H9 (cell line): Measurements from ENCODE around the gene PDZD4. TPM values are rescaled to one million over a fixed set of nuclear protein-coding genes. Genes with fewer than 3 reads are reported as not detected.

Source experiments
- DNase-seq: peaks from one replicate; pipeline ENCODE4 v3.0.0-alpha.2; 2017
- H2AFZ ChIP-seq: one replicate; pipeline ENCODE4 v1.6.1; 2013; ENCODE audit warnings: mild to moderate bottlenecking, low read length, control low read depth, moderate library complexity
- H2AK5ac ChIP-seq: 2 replicates; pipeline ENCODE4 v1.6.1; 2013; ENCODE audit warnings: low read length, control low read depth, mixed read lengths; ENCODE audit not compliant: insufficient read length
- H2BK120ac ChIP-seq: one replicate; pipeline ENCODE4 v1.6.1; 2013; ENCODE audit warnings: low read depth, mild to moderate bottlenecking, low read length, control low read depth, inconsistent platforms; ENCODE audit not compliant: poor library complexity, severe bottlenecking
- H2BK12ac ChIP-seq: 2 replicates; pipeline ENCODE4 v1.6.1; 2013; ENCODE audit warnings: low read length, control low read depth, mixed read lengths, low read depth; ENCODE audit not compliant: insufficient read length
- H2BK15ac ChIP-seq: 2 replicates; pipeline ENCODE4 v1.6.1; 2013; ENCODE audit warnings: low read depth, low read length, control low read depth
- H2BK20ac ChIP-seq: one replicate; pipeline ENCODE4 v1.6.1; 2013; ENCODE audit warnings: low read depth, mild to moderate bottlenecking, low read length, control low read depth, inconsistent platforms; ENCODE audit not compliant: poor library complexity, severe bottlenecking
- H2BK5ac ChIP-seq: 2 replicates; pipeline ENCODE4 v1.6.1; 2013; ENCODE audit warnings: low read length, control low read depth, mixed read lengths; ENCODE audit not compliant: insufficient read length
- H3K14ac ChIP-seq: 2 replicates; pipeline ENCODE4 v1.6.1; 2013; ENCODE audit warnings: low read length, control low read depth; ENCODE audit not compliant: insufficient read depth
- H3K18ac ChIP-seq: 2 replicates; pipeline ENCODE4 v1.6.1; 2013; ENCODE audit warnings: low read depth, mild to moderate bottlenecking, mixed read lengths, low read length, control low read depth; ENCODE audit not compliant: insufficient read length
- H3K23ac ChIP-seq: 2 replicates; pipeline ENCODE4 v1.6.1; 2013; ENCODE audit warnings: low read length, control low read depth, mixed read lengths, low read depth; ENCODE audit not compliant: insufficient read length
- H3K23me2 ChIP-seq: 2 replicates; pipeline ENCODE4 v1.6.1; 2013; ENCODE audit warnings: low read depth, mild to moderate bottlenecking, mixed read lengths, low read length, control low read depth; ENCODE audit not compliant: insufficient read length, poor library complexity, severe bottlenecking
- H3K27ac ChIP-seq: 2 replicates; pipeline ENCODE4 v1.5.1; 2013; ENCODE audit warnings: low read length, control low read depth, mixed read lengths, low read depth; ENCODE audit not compliant: insufficient read length
- H3K27me3 ChIP-seq: 2 replicates; pipeline ENCODE4 v1.6.1; 2013; ENCODE audit warnings: low read length, control low read depth, inconsistent platforms; ENCODE audit not compliant: insufficient read depth
- H3K4ac ChIP-seq: 2 replicates; pipeline ENCODE4 v1.6.1; 2013; ENCODE audit warnings: low read depth, mild to moderate bottlenecking, control low read depth, inconsistent platforms, low read length, moderate library complexity
- H3K4me1 ChIP-seq: 2 replicates; pipeline ENCODE4 v1.6.1; 2013; ENCODE audit warnings: low read length, control low read depth, inconsistent platforms; ENCODE audit not compliant: insufficient read depth
- H3K4me2 ChIP-seq: 2 replicates; pipeline ENCODE4 v1.6.1; 2013; ENCODE audit warnings: low read length, control low read depth, mixed read lengths; ENCODE audit not compliant: insufficient read length, insufficient read depth
- H3K56ac ChIP-seq: 2 replicates; pipeline ENCODE4 v1.6.1; 2013; ENCODE audit warnings: low read depth, mild to moderate bottlenecking, mixed read lengths, low read length, control low read depth; ENCODE audit not compliant: insufficient read length
- H3K79me1 ChIP-seq: 2 replicates; pipeline ENCODE4 v1.6.1; 2013; ENCODE audit warnings: low read depth, mild to moderate bottlenecking, moderate library complexity, low read length, control low read depth, inconsistent platforms; ENCODE audit not compliant: insufficient read depth, poor library complexity, severe bottlenecking
- H3K79me2 ChIP-seq: 2 replicates; pipeline ENCODE4 v1.6.1; 2013; ENCODE audit warnings: low read length, control low read depth, inconsistent platforms; ENCODE audit not compliant: insufficient read depth
- H3K9ac ChIP-seq: 2 replicates; pipeline ENCODE4 v1.6.1; 2013; ENCODE audit warnings: low read length, control low read depth, mixed read lengths; ENCODE audit not compliant: insufficient read length; ENCODE audit errors: extremely low read depth
- H3K9me3 ChIP-seq: one replicate; pipeline ENCODE4 v1.6.1; 2013; ENCODE audit warnings: low read depth, low read length, inconsistent platforms; ENCODE audit not compliant: control insufficient read depth
- H3T11ph ChIP-seq: one replicate; pipeline ENCODE4 v1.6.1; 2013; ENCODE audit warnings: mild to moderate bottlenecking, low read length, control low read depth, inconsistent platforms
- H4K20me1 ChIP-seq: one replicate; pipeline ENCODE4 v1.6.1; 2013; ENCODE audit not compliant: control insufficient read depth, insufficient read length, insufficient read depth
- H4K5ac ChIP-seq: 2 replicates; pipeline ENCODE4 v1.6.1; 2013; ENCODE audit warnings: low read depth, mild to moderate bottlenecking, mixed read lengths, low read length, control low read depth; ENCODE audit not compliant: insufficient read length
- H4K8ac ChIP-seq: replicated peaks from 2 replicates; pipeline ENCODE4 v1.6.1; 2013; ENCODE audit warnings: low read length, control low read depth, mixed read lengths, low read depth; ENCODE audit not compliant: insufficient read length
- H4K91ac ChIP-seq: 2 replicates; pipeline ENCODE4 v1.6.1; 2013; ENCODE audit warnings: low read depth, mild to moderate bottlenecking, moderate library complexity, mixed read lengths, low read length, control low read depth; ENCODE audit not compliant: insufficient read length
- H3K27ac Mint-ChIP-seq, 3 experiments: 2 replicates in 2 of 3; 3 replicates in 1 of 3; pipeline ENCODE4 v1.8.0; 2020 to 2021; ENCODE audit warnings: mixed read lengths in 3 of 3, mild to moderate bottlenecking in 1 of 3, moderate library complexity in 1 of 3
- H3K27me3 Mint-ChIP-seq: 2 replicates; pipeline ENCODE4 v1.8.0; 2021; ENCODE audit warnings: low read depth, mild to moderate bottlenecking, moderate library complexity, mixed read lengths
- H3K36me3 Mint-ChIP-seq, 3 experiments: 2 replicates in 2 of 3; 3 replicates in 1 of 3; pipeline ENCODE4 v1.8.0; 2020 to 2021; ENCODE audit warnings: low read depth in 3 of 3, mixed read lengths in 3 of 3; ENCODE audit not compliant: insufficient read depth in 1 of 3
- H3K4me1 Mint-ChIP-seq, 2 experiments: 2 replicates each; pipeline ENCODE4 v1.8.0; 2020; ENCODE audit warnings: mixed read lengths in 2 of 2
- H3K4me3 Mint-ChIP-seq, 2 experiments: 2 replicates in 1 of 2; 3 replicates in 1 of 2; pipeline ENCODE4 v1.8.0; 2020 to 2021; ENCODE audit warnings: mild to moderate bottlenecking in 2 of 2, mixed read lengths in 2 of 2, moderate library complexity in 1 of 2
- H3K9me3 Mint-ChIP-seq, 2 experiments: 2 replicates in 1 of 2; 3 replicates in 1 of 2; pipeline ENCODE4 v1.8.0; 2020; ENCODE audit warnings: mild to moderate bottlenecking in 2 of 2, mixed read lengths in 2 of 2, moderate library complexity in 1 of 2
- WGBS: extraction: QIAGEN DNeasy Blood & Tissue Kit; methylation state at CpG from one replicate; pipeline ENCODE4 v1.1.7; 2013; ENCODE audit warnings: missing lambda C conversion rate, low lambda C conversion rate, mixed read lengths; ENCODE audit not compliant: insufficient read length; ENCODE audit errors: extremely low coverage; 5-methylcytosine and 5-hydroxymethylcytosine counted together
- total RNA-seq: library from RNA; stranded (reverse); gene quantifications from 2 replicates; pipeline ENCODE4 v1.2.1, GENCODE V29; 2021
- TF ChIP-seq, protein P1 (sequence below): fragments of 200-600 bp; sonication (generic); conservative IDR thresholded peaks from 3 replicates; pipeline ENCODE4 v1.8.0; 2021; ENCODE audit warnings: antibody characterized with exemption, mild to moderate bottlenecking

Gene PDZD4
- total RNA-seq, 1 experiment from 2014 or later = 110 TPM

GRCh38 chrX:153862369-153863250, 32.3 kb upstream of the PDZD4 start:
- no peak overlapping the region for H3K9ac ChIP-seq
- no peaks in the 10 kb centered on the region for H3K4me1 ChIP-seq
- H3K27ac Mint-ChIP-seq = no peak overlapping the region
- H2BK120ac ChIP-seq = no peak overlapping the region
- H3K79me2 ChIP-seq = no peaks in the 10 kb centered on the region
- DNase-seq = peak; percentile 16
- H2AFZ ChIP-seq = no peak overlapping the region
- no peak overlapping the region for H2BK15ac ChIP-seq
- H3K56ac ChIP-seq = no peak overlapping the region
- WGBS = no CpG with 5 or more reads among the region's 22 CpGs
- H4K91ac ChIP-seq = no peak overlapping the region
- no peak overlapping the region for H3K14ac ChIP-seq
- H3K23ac ChIP-seq = no peak overlapping the region
- no peak overlapping the region for H4K8ac ChIP-seq
- H2BK5ac ChIP-seq = no peak overlapping the region
- H2BK12ac ChIP-seq = no peak overlapping the region
- H3K23me2 ChIP-seq = no peaks in the 10 kb centered on the region
- H3K27ac ChIP-seq = no peak overlapping the region
- no peak overlapping the region for H2AK5ac ChIP-seq
- H3K4ac ChIP-seq = no peak overlapping the region
- H3K27me3 ChIP-seq = no peaks in the 10 kb centered on the region
- H3K4me1 Mint-ChIP-seq = peaks cover 20 to 33% of the 10 kb centered on the region in 2 experiments
- H3K36me3 Mint-ChIP-seq = peaks cover 13 to 22% (median 13%) of the 10 kb centered on the region in 3 experiments
- TF ChIP-seq, protein P1, sequence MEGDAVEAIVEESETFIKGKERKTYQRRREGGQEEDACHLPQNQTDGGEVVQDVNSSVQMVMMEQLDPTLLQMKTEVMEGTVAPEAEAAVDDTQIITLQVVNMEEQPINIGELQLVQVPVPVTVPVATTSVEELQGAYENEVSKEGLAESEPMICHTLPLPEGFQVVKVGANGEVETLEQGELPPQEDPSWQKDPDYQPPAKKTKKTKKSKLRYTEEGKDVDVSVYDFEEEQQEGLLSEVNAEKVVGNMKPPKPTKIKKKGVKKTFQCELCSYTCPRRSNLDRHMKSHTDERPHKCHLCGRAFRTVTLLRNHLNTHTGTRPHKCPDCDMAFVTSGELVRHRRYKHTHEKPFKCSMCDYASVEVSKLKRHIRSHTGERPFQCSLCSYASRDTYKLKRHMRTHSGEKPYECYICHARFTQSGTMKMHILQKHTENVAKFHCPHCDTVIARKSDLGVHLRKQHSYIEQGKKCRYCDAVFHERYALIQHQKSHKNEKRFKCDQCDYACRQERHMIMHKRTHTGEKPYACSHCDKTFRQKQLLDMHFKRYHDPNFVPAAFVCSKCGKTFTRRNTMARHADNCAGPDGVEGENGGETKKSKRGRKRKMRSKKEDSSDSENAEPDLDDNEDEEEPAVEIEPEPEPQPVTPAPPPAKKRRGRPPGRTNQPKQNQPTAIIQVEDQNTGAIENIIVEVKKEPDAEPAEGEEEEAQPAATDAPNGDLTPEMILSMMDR = no peak
- H3K9me3 Mint-ChIP-seq = peaks cover 79 to 83% of the 10 kb centered on the region in 2 experiments
- peaks cover 32% of the 10 kb centered on the region for H3K9me3 ChIP-seq
- no peaks in the 10 kb centered on the region for H3K79me1 ChIP-seq
- peaks cover 7% of the 10 kb centered on the region for H3K27me3 Mint-ChIP-seq
- H4K5ac ChIP-seq = no peak overlapping the region
- H3K4me3 Mint-ChIP-seq = no peak overlapping the region; a peak in 1 of 5 replicates
- H3T11ph ChIP-seq = no peak overlapping the region
- no peaks in the 10 kb centered on the region for H4K20me1 ChIP-seq
- no peak overlapping the region for H2BK20ac ChIP-seq
- H3K4me2 ChIP-seq = no peak overlapping the region
- no peak overlapping the region for H3K18ac ChIP-seq
